SK-N-SH (cell line): ENCODE results near the gene TSHZ2. TPM values are rescaled to one million over a fixed set of nuclear protein-coding genes. Genes with fewer than 3 reads are reported as not detected.

Source experiments
- CTCF ChIA-PET: fragments of 300-600, 350-600 bp; formaldehyde crosslinking; extraction: SDS; loops from one replicate; lab custom pipeline; 2021; lab: Yijun Ruan, JAX
- POLR2A ChIA-PET: fragments of 350-600 bp; sonication (Branson Sonifier 250); formaldehyde crosslinking; extraction: SDS; loops from one replicate; lab custom pipeline; 2020; ENCODE audit warnings: antibody characterized with exemption, inconsistent platforms; lab: Yijun Ruan, JAX
- DNase-seq: peaks from one replicate; pipeline ENCODE4 v3.0.0; 2012
- H2AFZ ChIP-seq: fragments of 200-600 bp; sonication (generic); 2 replicates; pipeline ENCODE4 v1.8.1; 2016; ENCODE audit warnings: antibody characterized with exemption, mild to moderate bottlenecking, low read depth
- H3F3A ChIP-seq: fragments of 200-600 bp; sonication (generic); replicated peaks from 2 replicates; pipeline ENCODE3; 2016; ENCODE audit warnings: antibody characterized with exemption, mild to moderate bottlenecking; ENCODE audit not compliant: insufficient read depth
- H3K27ac ChIP-seq, 2 experiments: fragments of 200-500 bp in 1 of 2; fragments of 200-600 bp in 1 of 2; sonication (Bioruptor generic) in 1 of 2; sonication (generic), shearing (Covaris generic) in 1 of 2; 2 replicates each; pipeline versions ENCODE4 v1.5.1 to v1.6.1; 2014 to 2016; ENCODE audit warnings: low read depth in 2 of 2, inconsistent platforms in 1 of 2, low read length in 1 of 2, mild to moderate bottlenecking in 1 of 2, mixed read lengths in 1 of 2
- H3K27me3 ChIP-seq: fragments of 200-600 bp; sonication (generic), shearing (Covaris generic); 2 replicates; pipeline ENCODE4 v1.6.1; 2016; ENCODE audit warnings: mixed run types; ENCODE audit not compliant: insufficient read depth
- H3K36me3 ChIP-seq, 2 experiments: fragments of 200-500 bp in 1 of 2; fragments of 200-600 bp in 1 of 2; sonication (Bioruptor generic) in 1 of 2; sonication (generic) in 1 of 2; replicated peaks in 1 of 2; 2 replicates each; pipeline versions ENCODE3 to v1.5.1; 2014 to 2016; ENCODE audit warnings: low read length in 1 of 2, mild to moderate bottlenecking in 1 of 2; ENCODE audit not compliant: insufficient read depth in 2 of 2, control insufficient read depth in 1 of 2
- H3K4me1 ChIP-seq, 2 experiments: fragments of 200-500 bp in 1 of 2; fragments of 200-600 bp in 1 of 2; sonication (Bioruptor generic) in 1 of 2; sonication (generic), shearing (Covaris generic) in 1 of 2; 2 replicates each; pipeline versions ENCODE4 v1.5.1 to v1.6.1; 2014 to 2016; ENCODE audit warnings: low read depth in 1 of 2, low read length in 1 of 2, mixed run types in 1 of 2; ENCODE audit not compliant: insufficient read depth in 2 of 2, control insufficient read depth in 1 of 2
- H3K4me2 ChIP-seq: fragments of 200-600 bp; sonication (generic), shearing (Covaris generic); 2 replicates; pipeline ENCODE4 v1.6.1; 2017; ENCODE audit warnings: mixed run types
- H3K4me3 ChIP-seq, 2 experiments: fragments of 200-500 bp in 1 of 2; fragments of 200-600 bp in 1 of 2; sonication (Bioruptor generic) in 1 of 2; sonication (generic), shearing (Covaris generic) in 1 of 2; 2 replicates each; pipeline versions ENCODE4 v1.5.1 to v1.8.1; 2014 to 2016; ENCODE audit warnings: low read depth in 2 of 2, inconsistent platforms in 1 of 2, low read length in 1 of 2, mild to moderate bottlenecking in 1 of 2, mixed read lengths in 1 of 2, moderate library complexity in 1 of 2
- H3K79me2 ChIP-seq: fragments of 200-600 bp; sonication (generic); 2 replicates; pipeline ENCODE4 v1.8.1; 2017; ENCODE audit warnings: mild to moderate bottlenecking; ENCODE audit not compliant: insufficient read depth
- H3K9ac ChIP-seq: fragments of 200-600 bp; sonication (generic); 2 replicates; pipeline ENCODE4 v1.6.1; 2017; ENCODE audit warnings: mixed run types
- H3K9me2 ChIP-seq: fragments of 200-600 bp; sonication (generic); 2 replicates; pipeline ENCODE4 v1.6.1; 2017; ENCODE audit warnings: mixed run types
- H3K9me3 ChIP-seq: fragments of 200-600 bp; sonication (generic); 2 replicates; pipeline ENCODE4 v1.6.1; 2017; ENCODE audit warnings: mixed run types, mild to moderate bottlenecking, moderate library complexity
- H4K20me1 ChIP-seq: fragments of 200-600 bp; sonication (generic); 2 replicates; pipeline ENCODE4 v1.6.1; 2017; ENCODE audit warnings: mild to moderate bottlenecking, mixed run types; ENCODE audit not compliant: insufficient read depth
- CHD2 ChIP-seq: fragments of 150-350 bp; IDR thresholded peaks from 2 replicates; pipeline ENCODE4 v1.6.1; 2018; ENCODE audit warnings: low read length; ENCODE audit not compliant: partially characterized antibody
- CTCF ChIP-seq: fragments of 200-600 bp; sonication (generic); IDR thresholded peaks from 2 replicates; pipeline ENCODE4 v1.6.1; 2017; ENCODE audit warnings: antibody characterized with exemption, mild to moderate bottlenecking, moderate library complexity
- EP300 ChIP-seq, 2 experiments: IDR thresholded peaks; 2 replicates each; pipeline versions ENCODE4 v1.4.0 to v1.6.1; 2012; ENCODE audit warnings: borderline replicate concordance in 1 of 2, low read depth in 1 of 2, low read length in 1 of 2
- GABPA ChIP-seq: IDR thresholded peaks from 2 replicates; pipeline ENCODE4 v1.4.0; 2012; ENCODE audit warnings: low read depth, mild to moderate bottlenecking
- GATA2 ChIP-seq: sonication (generic); formaldehyde crosslinking; IDR thresholded peaks from 2 replicates; pipeline ENCODE4 v1.5.0; 2020; ENCODE audit warnings: mild to moderate bottlenecking, missing genetic modification reagents
- JUND ChIP-seq: IDR thresholded peaks from 2 replicates; pipeline ENCODE4 v1.4.0; 2012
- NFIC ChIP-seq: IDR thresholded peaks from 2 replicates; pipeline ENCODE4 v1.4.0; 2012; ENCODE audit warnings: borderline replicate concordance
- PBX3 ChIP-seq: IDR thresholded peaks from 2 replicates; pipeline ENCODE4; 2012
- RAD21 ChIP-seq: IDR thresholded peaks from 2 replicates; pipeline ENCODE4 v1.6.1; 2012; ENCODE audit warnings: mild to moderate bottlenecking, low read length
- RCOR1 ChIP-seq: fragments of 150-350 bp; IDR thresholded peaks from 2 replicates; pipeline ENCODE4 v1.6.1; 2017; ENCODE audit warnings: antibody characterized with exemption, low read length
- RFX5 ChIP-seq: IDR thresholded peaks from 2 replicates; pipeline ENCODE4 v1.6.1; 2012; ENCODE audit warnings: mild to moderate bottlenecking, improper control_type of control experiment, low read length
- SMC3 ChIP-seq: IDR thresholded peaks from 2 replicates; pipeline ENCODE4 v1.6.1; 2012; ENCODE audit warnings: low read depth, low read length, improper control_type of control experiment
- TCF12 ChIP-seq: IDR thresholded peaks from 2 replicates; pipeline ENCODE4 v1.4.0; 2012
- USF1 ChIP-seq: IDR thresholded peaks from 2 replicates; pipeline ENCODE4 v1.4.0; 2012; ENCODE audit warnings: low read depth, borderline replicate concordance
- ZBTB33 ChIP-seq: IDR thresholded peaks from 2 replicates; pipeline ENCODE4 v1.4.0; 2012; ENCODE audit warnings: low read depth, borderline replicate concordance
- WGBS: methylation state at CpG from one replicate; pipeline ENCODE4 v1.1.6; 2017; ENCODE audit warnings: low lambda C conversion rate; 5-methylcytosine and 5-hydroxymethylcytosine counted together
- polyA plus RNA-seq, 3 experiments: library from polyadenylated mRNA; depleted of rRNA; stranded (reverse); fragments of >200 nt; gene quantifications; 2 replicates each; pipeline ENCODE4 v1.2.3, GENCODE V29; 2012
- TF ChIP-seq, protein P1 (sequence below): IDR thresholded peaks from 2 replicates; pipeline ENCODE4 v1.6.1; 2012; ENCODE audit warnings: mild to moderate bottlenecking, low read depth, low read length, moderate library complexity
- TF ChIP-seq, protein P2 (sequence below): fragments of 150-350 bp; IDR thresholded peaks from 2 replicates; pipeline ENCODE4 v1.6.1; 2016; ENCODE audit warnings: mild to moderate bottlenecking, low read depth, low read length

Gene TSHZ2
- polyA plus RNA-seq, 1 of the 3 experiments (the other 2 are of a cell fraction), result 0.13 TPM

GRCh38 chr20:53264604-53265003, 292.4 kb downstream of the TSHZ2 start:
- DNase-seq, result no peak
- TF ChIP-seq PBX3 (no peak), GABPA (no peak), RCOR1 (no peak), GATA2 (CRISPR knock-in tag) (no peak)
- TF ChIP-seq, protein P1, sequence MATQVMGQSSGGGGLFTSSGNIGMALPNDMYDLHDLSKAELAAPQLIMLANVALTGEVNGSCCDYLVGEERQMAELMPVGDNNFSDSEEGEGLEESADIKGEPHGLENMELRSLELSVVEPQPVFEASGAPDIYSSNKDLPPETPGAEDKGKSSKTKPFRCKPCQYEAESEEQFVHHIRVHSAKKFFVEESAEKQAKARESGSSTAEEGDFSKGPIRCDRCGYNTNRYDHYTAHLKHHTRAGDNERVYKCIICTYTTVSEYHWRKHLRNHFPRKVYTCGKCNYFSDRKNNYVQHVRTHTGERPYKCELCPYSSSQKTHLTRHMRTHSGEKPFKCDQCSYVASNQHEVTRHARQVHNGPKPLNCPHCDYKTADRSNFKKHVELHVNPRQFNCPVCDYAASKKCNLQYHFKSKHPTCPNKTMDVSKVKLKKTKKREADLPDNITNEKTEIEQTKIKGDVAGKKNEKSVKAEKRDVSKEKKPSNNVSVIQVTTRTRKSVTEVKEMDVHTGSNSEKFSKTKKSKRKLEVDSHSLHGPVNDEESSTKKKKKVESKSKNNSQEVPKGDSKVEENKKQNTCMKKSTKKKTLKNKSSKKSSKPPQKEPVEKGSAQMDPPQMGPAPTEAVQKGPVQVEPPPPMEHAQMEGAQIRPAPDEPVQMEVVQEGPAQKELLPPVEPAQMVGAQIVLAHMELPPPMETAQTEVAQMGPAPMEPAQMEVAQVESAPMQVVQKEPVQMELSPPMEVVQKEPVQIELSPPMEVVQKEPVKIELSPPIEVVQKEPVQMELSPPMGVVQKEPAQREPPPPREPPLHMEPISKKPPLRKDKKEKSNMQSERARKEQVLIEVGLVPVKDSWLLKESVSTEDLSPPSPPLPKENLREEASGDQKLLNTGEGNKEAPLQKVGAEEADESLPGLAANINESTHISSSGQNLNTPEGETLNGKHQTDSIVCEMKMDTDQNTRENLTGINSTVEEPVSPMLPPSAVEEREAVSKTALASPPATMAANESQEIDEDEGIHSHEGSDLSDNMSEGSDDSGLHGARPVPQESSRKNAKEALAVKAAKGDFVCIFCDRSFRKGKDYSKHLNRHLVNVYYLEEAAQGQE, result no peak
- TF ChIP-seq, all 33 proteins: peak for 0
- H3K4me2 ChIP-seq, result no peak overlapping the region
- H2AFZ ChIP-seq, result no peak overlapping the region
- ChIA-PET POLR2A (no interaction called here), CTCF (interaction anchor here (1.2 to 1.3 kb wide), 2 partner anchors 8 to 25 kb away, joined by 3 to 4 read pairs; no protein-coding TSS in a partner anchor)
- H3K4me3 ChIP-seq, result no peak overlapping the region
- H4K20me1 ChIP-seq, result no peaks in the 10 kb centered on the region
- no peaks in the 10 kb centered on the region for H3F3A ChIP-seq
- H3K9ac ChIP-seq, result no peak overlapping the region
- no peaks in the 10 kb centered on the region for H3K4me1 ChIP-seq
- no peaks in the 10 kb centered on the region for H3K79me2 ChIP-seq
- WGBS, result 18% methylated on average over 2 of the region's 3 CpGs
- H3K27ac ChIP-seq, result no peak overlapping the region
- no peaks in the 10 kb centered on the region for H3K9me3 ChIP-seq
- H3K36me3 ChIP-seq, result no peaks in the 10 kb centered on the region
- H3K9me2 ChIP-seq, result no peaks in the 10 kb centered on the region
- no peaks in the 10 kb centered on the region for H3K27me3 ChIP-seq

- Histone ChIP-seq H4K20me1 (no peaks in the 10 kb centered on the region), H3K27ac (no peak overlapping the region), H3K9ac (no peak overlapping the region), H3K79me2 (no peaks in the 10 kb centered on the region), H3K36me3 (no peaks in the 10 kb centered on the region), H3K27me3 (no peaks in the 10 kb centered on the region), H3K9me2 (no peaks in the 10 kb centered on the region), H3K4me3 (no peak overlapping the region), H3F3A (no peaks in the 10 kb centered on the region), H2AFZ (no peak overlapping the region), H3K4me1 (no peaks in the 10 kb centered on the region), H3K4me2 (no peak overlapping the region), H3K9me3 (no peaks in the 10 kb centered on the region)
- WGBS, result 73% methylated on average over 8 of the region's 8 CpGs
- no peak for DNase-seq
- POLR2A ChIA-PET, result no interaction called here
- CTCF ChIA-PET, result interaction anchor here (1.3 kb wide), 1 partner anchor 9 kb away, joined by 3 read pairs; no protein-coding TSS in a partner anchor
- TF ChIP-seq RAD21, result no peak
- no peak for TF ChIP-seq SMC3
- TF ChIP-seq TCF12, result no peak
- no peak for TF ChIP-seq USF1
- TF ChIP-seq EP300 (IDR thresholded peaks at IDR 0.05; ENCODE audit: borderline replicate concordance in 1 of 2, low read depth in 1 of 2, low read length in 1 of 2), result no peak
- no peak for TF ChIP-seq RFX5
- no peak for TF ChIP-seq CHD2
- TF ChIP-seq NFIC, result no peak
- TF ChIP-seq ZBTB33, result no peak
- no peak for TF ChIP-seq CTCF
- no peak for TF ChIP-seq JUND
- TF ChIP-seq, protein P2, sequence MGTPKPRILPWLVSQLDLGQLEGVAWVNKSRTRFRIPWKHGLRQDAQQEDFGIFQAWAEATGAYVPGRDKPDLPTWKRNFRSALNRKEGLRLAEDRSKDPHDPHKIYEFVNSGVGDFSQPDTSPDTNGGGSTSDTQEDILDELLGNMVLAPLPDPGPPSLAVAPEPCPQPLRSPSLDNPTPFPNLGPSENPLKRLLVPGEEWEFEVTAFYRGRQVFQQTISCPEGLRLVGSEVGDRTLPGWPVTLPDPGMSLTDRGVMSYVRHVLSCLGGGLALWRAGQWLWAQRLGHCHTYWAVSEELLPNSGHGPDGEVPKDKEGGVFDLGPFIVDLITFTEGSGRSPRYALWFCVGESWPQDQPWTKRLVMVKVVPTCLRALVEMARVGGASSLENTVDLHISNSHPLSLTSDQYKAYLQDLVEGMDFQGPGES, result no peak
These were observed 293.2 kb downstream of the TSHZ2 start for GRCh38 chr20:53265304-53265875.
